ENCODE data around the gene MTF1. TPM values are rescaled to one million over a fixed set of nuclear protein-coding genes. Genes with fewer than 3 reads are reported as not detected.
A peak's percentile ranks its signal among the peaks of the same experiment; 100 is the strongest.

MTF1 gene
- total RNA-seq, 1 experiment from 2014 or later: 21.2 TPM

- Histone ChIP-seq H2AFZ (ENCODE audit: low read depth, low read length, poor library complexity, severe bottlenecking) (no peak overlapping the region), H3K36me3 (ENCODE audit: control insufficient read depth in 1 of 2, insufficient read depth in 2 of 2, low read length in 2 of 2) (peaks cover 38 to 47% of the 10 kb centered on the region in 2 experiments), H3K9me2 (ENCODE audit: insufficient read depth) (no peaks in the 10 kb centered on the region), H3K9me3 (ENCODE audit: control insufficient read depth in 1 of 2, insufficient read depth in 1 of 2, low read depth in 1 of 2, low read length in 2 of 2) (no peaks in the 10 kb centered on the region), H3K27me3 (ENCODE audit: insufficient read depth, low read length) (no peaks in the 10 kb centered on the region), H3K27ac (ENCODE audit: low read depth, low read length) (peak overlapping the region; percentile 93), H3K4me3 (replicated peaks in 1 of 2; ENCODE audit: low read depth in 1 of 2, low read length in 2 of 2) (peak overlapping the region; percentile 78 to 98), H3K9ac (ENCODE audit: low read length) (peak overlapping the region; percentile 81), H3K79me2 (ENCODE audit: insufficient read depth, low read length) (peaks cover 65% of the 10 kb centered on the region), H3K4me2 (ENCODE audit: low read length) (peak overlapping the region; percentile 95), H4K20me1 (ENCODE audit: insufficient read depth) (peaks cover 24% of the 10 kb centered on the region; the same call in 1 of the 2 replicates), H3K4me1 (ENCODE audit: control insufficient read depth in 1 of 2, insufficient read depth in 2 of 2, low read length in 2 of 2) (peaks cover 16 to 37% of the 10 kb centered on the region in 2 experiments)
- intact Hi-C loops (cut with micrococcal nuclease): no loop called here
- TF ChIP-seq REST (IDR thresholded peaks at IDR 0.05; ENCODE audit: low read depth): no peak
- TF ChIP-seq ZBTB33 (IDR thresholded peaks at IDR 0.05; ENCODE audit: extremely low read depth, insufficient replicate concordance, low read length): no peak
- TF ChIP-seq SP1 (IDR thresholded peaks at IDR 0.05; ENCODE audit: low read depth): no peak
- ChIA-PET CTCF (no interaction called here), POLR2A (interaction anchor here (1.2 to 3.1 kb wide), 4 partner anchors 9 to 117 kb away, joined by 3 to 10 read pairs (median 6); partner anchors contain the start of gene MTF1), RAD21 (ENCODE audit: low non-redundant PET in 1 of 2, low total read pairs in 2 of 2, uncharacterized antibody in 2 of 2, unreplicated experiment in 2 of 2) (no interaction called here)
- BruUV-seq (replicated peaks): no TSS peak
- DNase-seq (ENCODE audit: low read depth, low spot score) (no peak), ATAC-seq (no peak)
Observed at GRCh38 chr1:37807220-37807554, 52.2 kb downstream of the MTF1 start.
